Activated CD4-positive, alpha-beta T cell treated with anti-CD3 and anti-CD28 coated beads for 1 hour (primary cell): Measurements from ENCODE around the gene PLIN4.

Experiments used
- DNase-seq: peaks from one replicate; pipeline ENCODE4 v3.0.0-alpha.2; 2020

The PLIN4 gene

GRCh38 chr19:4505570-4506448 lies 12.5 kb downstream of the PLIN4 start:
- DNase-seq: no peak

GRCh38 chr19:4504891-4505569 lies 13.3 kb downstream of the PLIN4 start:
- DNase-seq: no peak

GRCh38 chr19:4504297-4504701 lies 14.0 kb downstream of the PLIN4 start:
- DNase-seq: no peak

GRCh38 chr19:4503825-4504170 lies 14.5 kb downstream of the PLIN4 start:
- no peak for DNase-seq

GRCh38 chr19:4503132-4503824 lies 15.0 kb downstream of the PLIN4 start:
- no peak for DNase-seq

DNA sequence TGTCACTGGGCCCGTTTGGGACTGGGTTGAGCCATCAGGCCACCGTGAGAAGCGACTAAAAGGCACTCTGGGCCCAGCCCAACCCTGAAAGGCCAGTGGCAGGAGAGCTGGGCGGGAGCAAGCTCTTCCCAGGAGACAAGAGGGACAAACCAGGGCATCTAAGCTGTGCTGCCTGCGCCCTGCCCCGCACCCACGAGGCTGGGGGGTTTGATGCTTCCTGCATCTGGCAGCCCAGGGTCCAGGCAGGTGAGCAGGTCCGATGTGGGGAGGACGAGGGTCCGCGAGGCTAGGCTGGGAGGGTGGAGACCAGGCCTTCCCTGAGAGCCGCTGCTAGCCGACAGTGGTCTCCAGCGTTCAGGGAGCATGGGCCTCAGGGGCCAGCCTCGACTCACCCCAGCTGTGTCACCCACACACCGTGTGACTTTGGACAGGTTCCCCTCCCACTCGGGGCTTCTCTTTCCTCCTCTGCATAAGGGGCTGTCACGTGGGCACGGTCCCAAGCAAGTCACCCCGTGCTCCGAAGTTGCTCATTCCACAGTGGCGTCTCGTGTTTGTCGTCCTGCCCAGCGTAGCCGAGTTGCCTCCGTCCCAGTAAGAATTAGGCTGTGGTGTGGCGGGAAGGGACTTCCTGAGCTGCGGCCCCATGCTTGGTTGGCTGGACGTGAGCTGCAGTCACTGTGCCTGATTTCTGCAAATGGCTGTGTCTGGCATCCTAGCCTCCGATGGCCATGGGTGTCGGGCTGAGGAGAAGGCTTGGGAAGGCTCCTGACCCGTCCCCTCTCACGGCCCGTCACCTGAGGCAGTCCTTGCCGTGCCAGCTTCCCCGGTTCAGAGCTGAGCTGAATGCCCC lies 15.8 kb downstream of the PLIN4 start:
- no peak for DNase-seq

DNA sequence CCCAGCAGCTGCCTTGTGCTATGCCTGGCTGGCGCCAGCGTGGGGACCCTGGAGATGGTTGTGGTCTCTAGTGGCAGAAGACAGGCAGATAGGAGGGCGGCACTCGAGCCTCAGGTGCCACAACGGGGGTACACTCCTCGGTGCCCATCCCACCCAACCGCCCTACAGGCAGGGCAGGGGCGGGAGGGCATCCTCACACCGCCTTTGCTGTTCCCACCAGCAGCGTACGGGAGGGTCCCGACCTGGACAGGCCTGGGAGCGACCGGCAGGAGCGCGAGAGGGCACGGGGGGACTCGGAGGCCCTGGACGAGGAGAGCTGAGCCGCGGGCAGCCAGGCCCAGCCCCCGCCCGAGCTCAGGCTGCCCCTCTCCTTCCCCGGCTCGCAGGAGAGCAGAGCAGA lies 16.6 kb downstream of the PLIN4 start:
- DNase-seq: no peak

GRCh38 chr19:4500841-4501591 lies 17.3 kb downstream of the PLIN4 start:
- DNase-seq: no peak

DNA sequence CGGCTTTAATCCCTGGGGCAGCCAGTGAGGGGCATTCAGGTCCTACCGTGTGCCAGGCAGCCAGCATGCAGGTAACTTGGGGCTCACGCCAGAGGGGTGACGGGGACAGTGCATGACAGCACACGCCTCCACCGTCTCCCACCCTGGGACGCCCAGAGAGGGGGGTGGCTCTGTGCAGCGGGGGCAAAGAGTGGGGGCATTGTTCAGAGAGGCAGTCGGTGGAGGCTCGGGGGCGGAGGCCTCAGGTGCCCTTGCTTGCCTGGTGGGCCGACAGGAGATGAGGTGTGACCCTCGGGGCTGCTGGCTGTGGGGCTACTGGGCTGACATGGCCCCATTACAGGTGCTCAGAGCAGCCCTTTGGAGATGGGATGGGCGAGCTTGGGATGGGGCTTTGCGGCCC lies 18.4 kb downstream of the PLIN4 start:
- DNase-seq: no peak

DNA sequence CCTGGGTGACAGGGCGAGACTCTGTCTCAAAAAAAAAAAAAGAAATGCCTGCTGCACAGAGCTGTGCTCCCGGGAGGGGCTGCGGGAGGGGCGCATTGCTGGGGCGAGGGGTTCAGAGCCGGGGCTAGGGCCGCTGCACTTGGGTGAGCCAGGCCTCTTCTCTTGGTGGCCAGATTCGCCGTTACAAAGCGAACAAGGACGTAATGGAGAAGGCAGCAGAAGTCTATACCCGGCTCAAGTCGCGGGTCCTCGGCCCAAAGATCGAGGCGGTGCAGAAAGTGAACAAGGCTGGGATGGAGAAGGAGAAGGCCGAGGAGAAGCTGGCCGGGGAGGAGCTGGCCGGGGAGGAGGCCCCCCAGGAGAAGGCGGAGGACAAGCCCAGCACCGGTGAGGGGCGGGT lies 19.0 kb downstream of the PLIN4 start:
- no peak for DNase-seq

GRCh38 chr19:4498694-4499093 lies 19.6 kb downstream of the PLIN4 start:
- DNase-seq: no peak

DNA sequence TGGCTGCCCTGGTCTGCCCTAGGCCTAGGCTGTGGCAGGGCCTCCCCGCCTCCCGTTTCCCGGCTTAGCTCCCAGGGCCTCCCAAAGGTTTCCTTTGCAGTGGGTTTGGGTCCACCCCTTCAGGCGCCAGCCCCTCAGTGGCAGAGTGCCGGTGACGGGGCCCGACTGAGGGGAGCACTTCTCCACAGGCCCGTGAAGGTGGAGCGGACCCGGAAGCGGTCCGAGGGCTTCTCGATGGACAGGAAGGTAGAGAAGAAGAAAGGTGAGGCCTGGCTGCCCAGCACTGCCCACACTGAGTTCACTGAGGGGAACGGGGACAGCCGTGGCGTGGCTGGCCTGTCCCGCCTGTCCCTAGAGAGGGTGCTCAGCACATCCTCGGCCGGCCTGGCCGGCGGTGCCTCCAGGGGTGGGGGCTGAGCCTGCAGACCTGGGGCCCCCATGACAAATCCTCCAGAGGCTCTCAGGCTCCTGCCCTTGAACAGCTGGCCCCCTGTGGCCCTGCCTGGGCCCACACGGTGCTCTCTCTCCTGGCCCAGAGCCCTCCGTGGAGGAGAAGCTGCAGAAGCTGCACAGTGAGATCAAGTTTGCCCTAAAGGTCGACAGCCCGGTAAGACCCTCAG lies 20.4 kb downstream of the PLIN4 start:
- no peak for DNase-seq

DNA sequence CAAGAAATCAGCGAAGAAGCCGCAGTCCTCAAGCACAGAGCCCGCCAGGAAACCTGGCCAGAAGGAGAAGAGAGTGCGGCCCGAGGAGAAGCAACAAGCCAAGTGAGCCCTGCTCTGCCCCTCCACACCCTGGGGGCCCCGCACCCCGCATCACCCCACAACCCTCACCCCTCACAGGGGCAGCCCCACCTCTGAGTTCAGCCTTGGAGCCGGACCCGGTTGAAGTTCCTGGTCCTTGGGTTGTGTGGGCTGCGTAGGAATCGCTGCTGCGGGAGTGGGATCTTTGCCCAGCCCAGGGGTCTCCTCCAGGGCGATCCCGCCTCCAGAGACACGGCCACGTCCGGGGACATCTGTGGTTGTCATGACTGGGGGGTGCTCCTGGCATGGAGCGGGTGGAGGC lies 22.0 kb downstream of the PLIN4 start:
- no peak for DNase-seq

DNA sequence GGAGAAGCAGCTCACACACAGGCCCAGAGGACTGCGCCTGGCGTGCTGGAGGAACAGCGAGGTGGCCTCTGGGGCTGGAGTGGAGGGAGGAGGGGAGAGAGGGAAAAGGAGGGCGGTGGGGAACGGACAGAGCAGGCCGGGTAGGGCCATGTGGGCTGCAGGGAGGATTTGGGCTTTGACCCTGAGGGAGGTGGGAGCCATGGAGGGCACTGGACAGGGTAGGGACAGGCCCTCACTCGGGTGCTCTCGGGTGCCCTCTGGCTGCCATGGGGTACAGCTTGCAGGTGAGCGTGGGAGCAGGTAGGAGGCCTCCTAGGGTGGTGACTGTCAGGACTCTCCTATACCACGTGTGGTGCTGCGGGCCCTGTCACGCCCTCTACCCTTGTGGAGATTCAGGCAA lies 22.8 kb downstream of the PLIN4 start:
- no peak for DNase-seq

GRCh38 chr19:4494691-4495064 lies 23.6 kb downstream of the PLIN4 start:
- DNase-seq: no peak

GRCh38 chr19:4493929-4494690 lies 24.2 kb downstream of the PLIN4 start:
- no peak for DNase-seq

- no peak for DNase-seq
Observed at GRCh38 chr19:4493104-4493928, 25.0 kb downstream of the PLIN4 start.

DNA sequence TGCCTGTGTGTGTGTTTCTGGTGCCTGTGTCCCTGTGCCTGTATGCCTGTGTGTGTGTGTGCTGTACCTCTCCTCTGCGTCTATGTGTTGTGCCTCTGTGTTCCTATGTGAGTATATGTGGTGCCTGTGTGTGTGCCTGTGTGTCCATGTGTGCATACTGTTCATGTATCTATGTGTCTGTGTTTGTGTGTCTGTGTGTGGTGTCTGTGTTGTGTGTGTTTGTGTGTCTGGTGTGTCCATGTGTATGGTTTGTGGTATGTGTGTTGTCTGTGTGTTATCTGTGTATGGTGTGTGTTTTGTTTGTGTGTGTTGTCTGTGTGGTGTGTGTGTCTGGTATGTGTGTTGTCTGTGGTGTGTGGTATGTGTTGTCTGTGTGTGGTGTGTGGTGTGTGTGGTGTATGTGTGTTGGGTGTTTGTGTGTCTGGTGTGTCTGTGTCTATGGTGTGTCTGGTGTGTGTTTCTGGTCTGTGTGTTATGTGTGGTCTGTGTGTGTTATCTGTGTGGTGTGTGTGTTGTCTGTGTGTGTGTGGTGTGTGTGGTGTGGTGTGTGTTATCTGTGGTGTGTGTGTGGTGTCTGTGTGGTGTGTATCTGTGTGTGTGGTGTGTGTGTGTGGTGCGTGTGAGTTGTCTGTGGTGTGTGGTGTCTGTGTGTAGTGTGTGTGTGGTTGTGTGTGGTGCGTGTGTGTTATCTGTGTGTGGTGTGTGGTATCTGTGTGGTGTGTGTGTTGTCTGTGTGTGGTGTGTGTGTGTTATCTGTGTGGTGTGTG lies 25.8 kb downstream of the PLIN4 start:
- DNase-seq: no peak

GRCh38 chr19:4491446-4491845 lies 26.8 kb downstream of the PLIN4 start:
- no peak for DNase-seq
